HG03432 (cell line): ENCODE measurements around the gene SLFN5.
"Not testable (repeated sequence)": the region's sequence is repeated elsewhere in the genome, so short reads cannot be mapped to it uniquely, and the experiment has no call there.

Experiments used
- ATAC-seq: cut with Tn5 transposase; IDR thresholded peaks from one replicate; pipeline ENCODE4 v1.9.1; 2021; ENCODE audit warnings: mild to moderate bottlenecking, moderate library complexity; ENCODE audit not compliant: unreplicated experiment

The SLFN5 gene

DNA sequence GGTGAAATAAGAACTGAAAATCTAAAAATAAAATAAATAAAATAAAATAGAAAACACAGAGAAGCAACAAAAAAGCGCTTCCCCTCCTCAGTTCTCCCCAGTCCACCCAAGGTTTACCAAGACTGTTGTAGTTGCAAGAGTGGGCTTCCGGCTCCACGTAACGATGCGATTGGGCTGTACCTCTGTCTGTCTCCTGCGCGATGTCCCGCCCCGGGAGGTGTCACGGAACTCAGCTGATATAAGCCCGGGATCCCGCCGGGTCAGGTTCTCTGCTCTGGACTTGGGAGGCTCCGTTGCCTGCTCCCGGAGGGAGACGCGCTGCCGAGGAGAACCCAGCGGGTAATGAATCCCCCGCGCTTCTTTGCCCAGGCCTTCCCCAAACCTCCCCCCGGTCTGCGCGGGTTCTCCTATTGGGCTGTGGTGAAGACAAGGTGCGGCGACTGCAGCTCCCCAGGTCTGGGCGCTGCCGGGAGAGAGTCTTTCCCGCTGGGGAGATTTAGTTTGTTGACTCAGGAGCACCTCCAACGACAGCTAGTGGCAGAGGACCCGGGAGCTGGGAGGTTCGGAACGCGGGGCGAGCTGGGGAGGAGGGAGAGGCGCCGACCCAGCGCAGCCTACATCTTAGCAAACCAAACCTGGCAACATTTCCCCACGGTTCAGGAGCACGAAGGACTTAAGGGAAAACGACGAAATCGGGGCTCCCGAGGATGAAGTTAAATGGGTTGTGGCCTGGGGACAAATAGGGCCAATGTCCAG is at the start of gene SLFN5:
SLFN5 (plus strand) TSS at position 268 of the 756 bp plus-strand sequence. CDS start 15,619 bp downstream, outside the sequence.
- peak; percentile 65 for ATAC-seq

DNA sequence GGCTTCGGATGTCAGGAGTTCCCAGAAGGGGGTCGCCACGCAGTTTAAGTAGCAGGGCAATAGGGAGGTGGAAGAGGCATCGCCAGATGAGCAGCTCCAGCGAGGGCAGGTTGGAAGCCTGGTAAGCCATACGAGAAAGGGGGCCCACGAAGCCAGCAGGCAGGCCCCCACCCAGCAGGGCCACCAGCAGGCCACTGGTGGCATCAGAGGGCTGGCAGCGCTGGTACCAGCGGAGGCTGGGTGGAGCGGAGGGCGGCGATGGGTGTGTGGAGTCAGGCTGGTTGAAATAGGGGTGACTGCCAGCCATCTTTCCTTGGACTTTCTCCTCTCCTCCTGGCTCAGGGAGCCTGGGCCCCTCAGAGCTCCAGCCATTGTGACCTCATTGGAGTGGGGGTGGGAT is 48.9 kb upstream of the SLFN5 start, which contains the start of gene SLC35G3:
SLC35G3 (minus strand) TSS at position 393 of the 400 bp plus-strand sequence; CDS start at position 307, 86 bp downstream.
- ATAC-seq: not testable (repeated sequence)

DNA sequence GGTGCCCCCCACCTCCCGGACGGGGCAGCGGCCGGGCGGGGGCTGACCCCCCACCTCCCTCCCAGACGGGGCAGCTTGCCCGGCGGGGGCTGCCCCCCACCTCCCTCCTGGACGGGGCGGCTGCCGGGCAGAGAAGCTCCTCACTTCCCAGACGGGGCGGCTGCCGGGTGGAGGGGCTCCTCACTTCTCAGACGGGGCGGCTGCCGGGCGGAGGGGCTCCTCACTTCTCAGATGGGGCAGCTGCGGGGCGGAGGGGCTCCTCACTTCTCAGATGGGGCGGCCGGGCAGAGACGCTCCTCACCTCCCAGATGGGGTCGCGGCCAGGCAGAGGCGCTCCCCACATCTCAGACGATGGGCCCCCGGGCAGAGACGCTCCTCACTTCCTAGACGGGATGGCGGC is 47.8 kb upstream of the SLFN5 start:
- not testable (repeated sequence) for ATAC-seq

DNA sequence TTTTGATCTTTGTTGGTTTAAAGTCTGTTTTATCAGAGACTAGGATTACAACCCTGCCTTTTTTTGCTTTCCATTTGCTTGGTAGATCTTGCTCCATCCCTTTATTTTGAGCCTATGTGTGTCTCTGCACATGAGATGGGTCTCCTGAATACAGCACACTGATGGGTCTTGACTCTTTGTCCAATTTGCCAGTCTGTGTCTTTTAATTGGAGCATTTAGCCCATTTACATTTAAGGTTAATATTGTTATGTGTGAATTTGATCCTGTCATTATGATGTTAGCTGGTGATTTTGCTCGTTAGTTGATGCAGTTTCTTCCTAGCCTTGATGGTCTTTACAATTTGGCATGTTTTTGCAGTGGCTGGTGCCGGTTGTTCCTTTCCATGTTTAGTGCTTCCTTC is 40.3 kb upstream of the SLFN5 start:
- not testable (repeated sequence) for ATAC-seq

DNA sequence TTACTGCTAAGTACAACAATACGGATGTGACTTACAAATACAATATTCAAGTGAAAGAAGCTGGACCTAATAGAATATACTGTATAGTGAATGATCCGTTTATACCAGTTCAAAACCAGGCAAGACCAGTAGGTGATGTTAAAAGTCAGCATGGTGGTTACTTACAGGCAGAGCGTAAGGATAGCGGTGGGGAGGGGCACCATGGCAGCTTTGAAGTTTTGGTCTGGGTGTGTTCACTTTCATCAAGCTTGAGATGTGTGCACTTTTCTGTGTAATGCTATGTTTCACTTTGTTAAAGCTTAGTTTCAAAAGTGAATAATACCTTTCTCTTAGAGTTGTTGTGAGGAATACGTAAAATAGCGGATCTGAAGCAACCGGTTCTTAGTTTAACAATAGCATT is 32.1 kb upstream of the SLFN5 start:
- no peak for ATAC-seq

DNA sequence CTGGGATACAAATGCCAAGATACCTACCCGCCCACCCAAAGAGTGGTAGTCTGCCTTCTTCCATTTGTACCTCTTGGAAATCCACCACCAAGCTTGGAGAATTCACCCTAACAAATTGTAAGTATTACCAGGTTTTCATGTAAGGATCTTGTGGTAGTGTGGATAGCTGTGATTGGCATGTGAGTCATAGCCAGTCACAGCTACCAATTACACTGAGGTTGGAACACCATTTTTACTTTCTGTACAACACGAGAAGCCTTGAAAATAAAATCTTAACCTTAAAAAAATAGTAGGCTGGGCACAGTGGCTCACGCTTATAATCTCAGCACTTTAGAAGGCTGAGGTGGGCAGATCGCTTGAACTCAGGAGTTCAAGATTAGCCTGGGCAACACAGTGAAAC is 30.2 kb upstream of the SLFN5 start:
- ATAC-seq: no peak

DNA sequence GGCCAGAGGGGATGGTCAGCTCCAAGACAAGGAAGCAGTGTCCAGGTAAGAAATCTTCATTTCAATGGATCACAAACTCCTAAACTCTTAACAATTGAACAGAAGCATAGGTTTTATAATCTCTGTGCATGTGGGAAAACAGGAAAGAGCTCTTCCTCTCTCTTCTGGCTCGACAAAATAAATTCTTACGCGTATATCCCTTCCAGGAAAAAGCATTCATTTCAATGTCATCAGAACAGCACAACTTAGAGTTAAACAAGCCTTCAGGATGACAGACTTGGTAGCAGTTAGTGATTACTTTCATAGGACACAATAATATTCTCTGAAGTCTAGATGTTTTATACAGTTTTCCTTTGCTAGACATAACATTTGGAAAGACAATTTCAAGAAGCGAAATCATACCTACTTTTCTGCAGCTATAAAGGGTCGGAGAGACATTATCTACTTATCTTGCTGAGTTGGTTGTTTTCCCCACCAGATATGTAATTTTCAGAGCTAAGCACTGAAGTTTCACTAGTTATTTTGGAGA is 29.4 kb upstream of the SLFN5 start:
- no peak for ATAC-seq

DNA sequence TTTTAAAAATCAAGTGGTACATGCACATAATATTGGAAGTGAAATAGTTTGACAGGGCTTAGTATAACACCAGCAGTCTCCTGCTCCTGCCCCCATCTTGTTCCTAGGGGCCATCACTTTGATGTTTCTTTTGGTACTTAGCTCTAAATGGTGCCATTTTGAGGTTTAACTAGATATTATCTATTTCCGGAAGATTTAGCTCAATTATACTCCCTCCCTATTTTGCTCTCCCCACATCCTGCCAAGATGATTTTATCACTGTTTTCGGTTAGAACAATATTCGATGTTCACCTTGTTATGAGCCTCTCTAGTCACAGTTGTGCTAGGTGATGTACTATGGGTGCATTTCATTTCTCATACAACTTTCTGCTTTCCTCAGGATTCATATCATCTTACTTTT is 28.7 kb upstream of the SLFN5 start:
- no peak for ATAC-seq

DNA sequence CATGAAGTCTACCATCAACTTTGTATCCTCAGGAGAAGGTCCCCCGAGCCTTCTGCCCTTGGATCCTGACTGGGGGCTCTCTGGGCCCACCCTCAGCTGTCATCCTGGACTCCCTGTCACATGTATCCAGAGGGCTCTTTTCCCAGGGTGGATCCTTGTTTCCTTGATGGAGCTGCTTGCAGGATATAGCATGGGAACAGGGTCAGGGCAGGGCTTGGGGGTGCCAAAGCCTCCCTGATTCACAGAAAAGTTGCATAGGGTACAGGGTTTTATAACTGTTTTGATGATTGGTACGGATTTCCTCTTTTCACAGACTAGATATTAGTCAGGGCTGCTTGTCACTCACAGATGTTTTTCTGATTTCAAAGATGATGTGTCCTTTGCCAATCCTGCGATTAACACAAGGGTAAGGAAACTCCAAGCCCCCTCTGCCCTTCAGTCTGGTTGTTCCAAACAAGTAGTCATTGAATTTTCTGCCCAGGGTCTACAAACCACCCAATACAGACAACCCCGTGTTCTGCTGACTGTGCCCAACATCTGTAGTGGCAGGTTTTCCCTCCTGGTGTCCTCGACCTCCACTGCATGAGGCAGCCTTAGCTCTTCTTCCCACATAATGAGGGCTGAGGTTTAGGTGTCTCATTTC is 28.1 kb upstream of the SLFN5 start:
- ATAC-seq: no peak

DNA sequence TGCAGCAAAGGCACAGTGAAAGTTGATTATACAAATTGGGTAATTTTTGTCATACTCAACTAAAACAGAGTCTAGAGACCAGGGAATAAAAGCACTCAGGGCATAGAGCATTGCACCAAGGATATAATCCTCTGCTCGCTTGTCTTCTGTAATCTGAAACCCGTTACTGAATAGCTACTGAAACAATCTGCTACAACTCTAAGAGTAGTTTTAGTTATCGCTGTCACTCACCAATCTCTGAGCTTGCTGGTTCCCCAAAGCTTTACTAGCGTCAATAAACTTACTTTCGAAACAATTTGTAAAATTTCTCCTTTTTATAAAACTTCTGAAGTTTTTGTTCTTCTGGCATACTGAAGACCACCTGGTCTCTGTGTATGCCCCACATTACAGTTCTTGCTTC is 25.8 kb upstream of the SLFN5 start:
- no peak for ATAC-seq

DNA sequence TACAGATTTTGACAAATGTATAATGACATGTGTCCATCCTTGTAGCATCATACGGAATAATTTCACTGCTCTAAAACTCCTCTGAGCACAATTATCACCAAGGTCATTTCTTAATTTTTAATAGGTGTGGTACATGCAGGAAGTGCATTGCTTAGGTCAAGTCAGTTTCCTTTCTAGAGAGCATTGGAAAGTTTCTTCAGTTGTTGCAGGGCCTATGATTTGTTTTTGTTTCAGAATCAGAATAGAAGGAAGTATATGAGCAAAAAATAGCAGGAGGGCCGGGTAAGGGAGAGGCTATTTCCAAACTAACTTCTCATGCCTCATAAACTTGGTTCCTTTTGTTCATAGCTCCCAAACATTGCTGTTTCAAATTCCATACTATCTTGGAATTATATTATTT is 24.0 kb upstream of the SLFN5 start:
- ATAC-seq: no peak

DNA sequence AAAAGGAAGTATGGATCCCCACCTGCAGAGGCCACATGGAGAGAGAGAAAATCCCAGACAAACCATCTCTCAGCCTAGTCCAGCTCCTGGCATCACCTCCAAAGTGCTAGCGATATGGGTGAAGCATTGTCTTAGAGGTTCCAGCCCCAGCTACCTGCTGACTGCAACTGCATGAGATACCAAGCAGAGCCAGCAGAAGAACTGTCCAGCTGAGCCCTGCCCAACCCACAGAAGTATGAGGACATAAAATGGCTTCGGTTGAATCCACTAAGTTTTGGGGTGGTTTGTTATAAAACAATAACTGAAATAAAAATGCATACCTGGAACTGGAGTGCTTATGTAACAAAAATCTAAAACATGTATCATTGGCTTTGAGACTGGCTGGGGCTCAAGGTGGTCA is 20.4 kb upstream of the SLFN5 start:
- no peak for ATAC-seq

DNA sequence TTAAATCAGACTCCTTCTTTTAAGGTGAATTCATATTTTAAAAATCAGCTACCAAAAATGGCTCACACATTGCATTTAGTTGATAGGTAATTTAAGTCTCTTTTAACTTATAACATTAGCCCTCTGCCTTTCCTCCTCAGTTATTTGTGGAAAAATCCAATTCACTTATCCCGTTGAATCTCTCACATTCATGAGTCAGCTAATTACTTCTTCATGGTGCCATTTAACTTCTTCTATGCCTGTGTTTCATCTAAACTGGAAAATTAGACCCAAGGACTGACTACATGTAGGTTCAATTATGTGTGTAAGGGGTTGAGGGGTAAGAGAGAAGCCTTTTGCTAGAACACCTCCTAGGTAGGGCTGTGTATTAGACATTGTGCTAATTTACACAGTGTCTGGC is 18.4 kb upstream of the SLFN5 start:
- ATAC-seq: no peak

DNA sequence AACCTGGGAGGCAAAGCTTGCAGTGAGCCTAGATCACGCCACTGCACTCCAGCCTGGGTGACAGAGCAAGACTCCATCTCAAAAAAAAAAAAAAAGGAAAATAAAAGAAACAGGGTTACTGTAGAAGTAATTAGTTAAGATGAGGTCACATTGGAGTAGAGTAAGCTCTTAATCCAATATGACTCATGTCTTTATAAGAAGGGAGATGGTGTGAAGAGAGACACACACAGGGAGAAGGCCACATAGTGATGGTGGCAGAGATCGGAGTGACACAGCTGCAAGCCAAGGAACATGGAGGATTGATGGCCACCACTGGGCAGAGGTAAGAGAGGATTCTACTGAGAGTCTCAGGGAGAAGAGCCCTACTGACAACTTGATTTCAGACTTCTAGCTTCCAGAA is 15.3 kb upstream of the SLFN5 start:
- ATAC-seq: no peak

DNA sequence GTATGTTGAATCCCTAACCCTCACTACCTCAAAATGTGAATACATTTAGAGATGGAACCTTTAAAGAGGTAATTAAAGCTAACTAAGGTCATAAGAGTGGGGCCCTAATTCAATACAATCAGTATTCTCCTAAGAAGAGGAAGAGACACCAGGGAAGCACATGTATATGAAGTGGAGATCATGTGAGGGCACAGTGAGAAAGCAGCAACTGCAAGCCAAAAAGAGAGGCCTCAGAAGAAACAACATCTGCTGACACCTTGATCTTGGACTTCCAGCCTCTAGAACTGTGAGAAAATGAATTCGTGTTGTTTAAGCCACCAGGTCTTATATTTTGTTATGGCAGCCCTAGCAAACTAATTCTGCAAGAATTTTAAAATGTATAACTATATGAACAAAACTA is 13.2 kb upstream of the SLFN5 start:
- no peak for ATAC-seq

DNA sequence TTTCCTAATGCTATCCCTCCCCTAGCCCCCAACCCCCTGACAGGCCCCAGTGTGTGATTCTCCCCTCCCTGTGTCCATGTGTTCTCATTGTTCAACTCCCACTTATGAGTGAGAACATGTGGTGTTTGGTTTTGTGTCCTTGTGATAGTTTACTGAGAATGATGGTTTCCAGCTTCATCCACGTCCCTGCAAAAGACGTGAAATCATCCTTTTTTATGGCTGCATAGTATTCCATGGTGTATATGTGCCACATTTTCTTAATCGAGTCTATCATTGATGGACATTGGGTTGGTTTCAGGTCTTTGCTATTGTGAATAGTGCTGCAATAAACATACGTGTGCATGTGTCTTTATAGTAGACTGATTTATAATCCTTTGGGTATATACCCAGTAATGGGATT is 8.6 kb upstream of the SLFN5 start:
- ATAC-seq: not testable (repeated sequence)

DNA sequence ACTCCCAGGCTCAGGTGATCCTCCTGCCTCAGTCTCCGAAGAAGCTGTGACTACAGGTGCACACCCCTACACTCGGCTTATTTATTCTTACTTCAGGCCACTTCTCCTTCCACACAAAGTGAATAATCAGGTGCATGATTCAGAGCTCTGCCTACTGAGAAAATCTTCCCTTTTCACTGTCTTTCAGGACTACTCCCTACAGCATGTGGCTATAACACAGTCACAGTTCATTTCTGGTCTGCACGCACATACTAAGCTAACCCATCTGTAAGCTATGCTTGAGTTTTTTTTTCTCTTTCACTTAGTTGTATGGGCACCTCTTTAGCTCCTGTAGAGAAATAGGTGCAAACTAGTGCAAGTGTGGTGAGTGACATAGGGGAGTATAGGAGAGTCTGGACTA is 7.6 kb upstream of the SLFN5 start:
- ATAC-seq: no peak

DNA sequence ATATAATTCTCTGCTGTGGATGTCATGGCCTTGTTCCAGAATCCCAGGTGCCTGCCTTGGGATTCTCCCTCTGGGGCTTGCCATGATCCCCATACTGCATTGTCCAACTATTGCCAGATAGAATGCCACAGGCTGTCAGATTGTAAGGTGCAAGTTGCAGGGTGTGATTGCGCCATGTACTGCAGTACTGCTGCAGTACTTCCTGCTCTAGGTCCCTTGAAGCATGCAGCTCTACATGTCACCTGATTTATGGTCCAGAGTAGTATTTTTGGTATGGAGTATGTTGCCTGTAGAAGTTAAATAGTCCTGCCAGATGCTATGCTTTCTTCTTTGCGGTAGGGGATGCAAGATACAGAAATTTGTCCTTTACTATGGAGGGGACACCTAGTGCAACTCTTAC is 7.0 kb upstream of the SLFN5 start:
- ATAC-seq: no peak

DNA sequence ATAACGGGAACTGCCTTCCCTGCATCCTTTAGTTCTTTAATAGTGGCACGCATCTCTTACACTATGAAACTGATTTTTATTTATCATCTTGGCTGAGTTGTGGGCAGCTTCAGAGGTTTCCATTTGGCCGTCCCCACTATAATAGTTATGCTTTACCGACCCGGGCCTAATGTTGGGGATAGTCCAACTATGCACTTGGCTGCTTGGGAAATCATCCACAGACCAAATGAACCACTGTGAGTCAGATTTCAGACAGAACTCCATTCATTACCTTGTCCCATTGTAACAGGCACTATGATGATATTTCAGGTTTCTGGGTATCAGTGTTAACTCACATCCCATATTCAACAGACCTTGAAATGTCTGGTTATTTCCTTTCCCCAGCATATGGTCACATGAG is 6.1 kb upstream of the SLFN5 start:
- ATAC-seq: no peak

DNA sequence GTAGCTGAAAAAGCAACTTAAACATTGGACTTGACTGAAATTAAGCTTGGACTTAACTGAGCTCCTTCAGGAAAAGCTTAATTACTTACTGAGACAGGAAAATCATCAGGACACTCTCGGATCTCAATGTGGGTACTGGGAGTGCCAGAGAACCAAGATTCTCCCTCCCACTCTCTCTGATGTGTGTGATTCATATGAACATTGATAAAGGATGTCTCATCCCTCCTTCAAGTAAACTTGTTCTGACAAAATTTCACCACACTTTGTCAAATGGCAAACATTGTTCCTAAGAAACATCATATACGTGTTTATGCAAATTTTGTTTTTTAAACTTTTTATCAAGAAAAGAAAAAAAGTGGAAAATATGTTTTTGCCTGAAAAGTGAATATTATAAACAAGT is 4.1 kb upstream of the SLFN5 start:
- ATAC-seq: no peak

DNA sequence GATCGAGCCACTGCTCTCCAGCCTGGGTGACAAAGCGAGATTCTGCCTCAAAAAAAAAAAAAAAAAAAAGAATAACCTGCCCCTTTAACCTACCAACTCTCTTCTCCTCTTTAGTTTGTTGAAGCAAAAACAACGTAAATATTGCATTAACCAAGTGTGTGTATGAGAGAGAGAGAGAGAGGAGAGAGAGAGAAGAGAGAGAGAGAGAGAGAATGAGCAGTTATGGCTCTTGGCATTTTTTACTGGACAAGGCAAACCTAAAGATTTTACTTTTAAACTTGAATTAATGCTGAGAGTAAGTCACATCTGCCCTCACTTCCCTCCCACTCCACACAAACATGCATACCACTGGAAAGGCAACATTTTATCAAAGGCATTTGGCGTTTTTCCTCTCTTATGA is 3.0 kb upstream of the SLFN5 start:
- ATAC-seq: no peak

DNA sequence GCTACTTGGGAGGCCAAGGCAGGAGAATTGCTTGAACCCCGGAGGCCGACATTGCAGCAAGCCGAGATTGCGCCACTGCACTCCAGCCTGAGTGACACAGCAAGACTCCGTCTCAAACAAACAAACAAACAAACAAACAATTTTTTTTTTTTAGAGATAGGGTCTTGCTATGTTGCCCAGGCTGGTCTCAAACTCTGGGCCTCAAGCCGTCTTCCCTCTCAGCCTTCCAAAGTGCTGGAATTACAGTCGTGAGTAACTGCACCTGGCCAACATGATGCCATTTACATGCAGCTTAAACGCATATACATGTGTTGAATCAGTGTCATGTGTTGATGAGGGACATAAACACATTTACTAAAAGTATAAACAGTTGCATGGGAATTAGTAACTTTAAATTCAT is 2.0 kb upstream of the SLFN5 start:
- no peak for ATAC-seq
